Femur (tissue), 1 donor: ENCODE results near the gene GPR3.

Experiments
- DNase-seq: peaks from one replicate; pipeline ENCODE4 v3.0.0-alpha.2; 2017

The GPR3 gene

GRCh38 chr1:27358928-27359313, 33.5 kb upstream of the GPR3 start:
- DNase-seq = no peak

GRCh38 chr1:27359822-27360158, 32.6 kb upstream of the GPR3 start:
- no peak for DNase-seq

DNA sequence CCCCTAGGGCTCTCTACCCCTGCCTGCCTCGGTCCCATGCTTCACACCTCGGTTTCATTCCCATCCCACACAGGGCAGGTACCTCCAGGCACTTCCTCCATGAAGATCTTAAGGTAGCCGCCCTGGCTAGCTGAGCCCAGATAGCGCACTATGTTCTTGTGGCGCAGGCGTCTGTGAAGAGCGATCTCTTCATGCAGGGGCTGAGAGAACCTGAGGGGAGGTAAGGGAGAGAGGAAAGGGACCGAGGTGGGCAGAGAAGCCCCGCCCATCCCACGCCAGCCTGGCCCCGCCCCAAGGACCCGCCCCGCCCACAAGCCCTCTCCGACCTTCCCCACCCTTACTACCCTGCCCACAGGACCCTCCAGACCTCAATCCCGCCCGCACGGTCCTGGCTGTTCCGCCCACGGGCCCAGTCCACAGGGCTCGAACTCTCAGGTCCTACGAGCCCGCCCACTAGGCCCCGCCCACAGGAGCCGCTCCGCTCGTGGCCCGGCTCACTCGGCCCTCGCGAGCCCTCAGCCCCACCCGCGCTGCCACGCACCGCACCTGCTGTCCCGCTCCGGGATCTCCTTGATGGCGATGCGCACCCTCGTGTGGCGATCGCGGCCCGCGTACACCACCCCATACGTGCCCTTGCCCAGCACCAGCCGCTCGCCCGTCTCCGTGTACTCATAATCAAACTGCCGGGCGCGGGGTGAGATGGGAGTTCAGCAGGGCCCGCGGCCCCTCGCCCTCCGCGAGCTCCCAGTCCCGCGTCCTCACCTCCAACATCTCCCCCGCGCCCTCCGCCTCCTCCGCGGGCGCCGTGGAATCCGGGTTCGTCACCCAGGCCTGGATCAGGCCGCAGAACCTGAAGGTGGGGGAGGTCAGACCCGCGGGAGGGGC, 32.0 kb upstream of the GPR3 start:
- no peak for DNase-seq

DNA sequence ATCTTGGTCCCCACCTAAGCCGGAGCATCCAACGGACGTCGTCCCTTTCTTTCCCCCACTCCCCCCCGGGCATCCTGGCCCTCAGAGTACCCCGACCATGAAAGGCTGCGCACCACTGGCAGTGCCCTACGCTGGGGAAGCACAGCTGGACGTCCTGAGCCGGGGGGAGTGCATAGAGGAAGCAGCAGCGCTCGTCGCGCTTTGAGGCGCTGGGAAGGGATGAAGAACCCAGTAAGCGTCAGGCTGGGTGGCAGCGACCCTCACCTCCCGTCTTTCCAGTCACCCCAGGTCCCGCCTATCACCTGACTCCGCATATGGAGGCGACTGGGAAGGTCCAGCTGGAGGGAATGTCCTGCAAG, 31.4 kb upstream of the GPR3 start:
- no peak for DNase-seq

GRCh38 chr1:27361553-27361952, 30.9 kb upstream of the GPR3 start:
- no peak for DNase-seq

GRCh38 chr1:27363766-27364695, 28.4 kb upstream of the GPR3 start:
- no peak for DNase-seq

GRCh38 chr1:27364696-27365371, 27.6 kb upstream of the GPR3 start:
- no peak for DNase-seq

DNA sequence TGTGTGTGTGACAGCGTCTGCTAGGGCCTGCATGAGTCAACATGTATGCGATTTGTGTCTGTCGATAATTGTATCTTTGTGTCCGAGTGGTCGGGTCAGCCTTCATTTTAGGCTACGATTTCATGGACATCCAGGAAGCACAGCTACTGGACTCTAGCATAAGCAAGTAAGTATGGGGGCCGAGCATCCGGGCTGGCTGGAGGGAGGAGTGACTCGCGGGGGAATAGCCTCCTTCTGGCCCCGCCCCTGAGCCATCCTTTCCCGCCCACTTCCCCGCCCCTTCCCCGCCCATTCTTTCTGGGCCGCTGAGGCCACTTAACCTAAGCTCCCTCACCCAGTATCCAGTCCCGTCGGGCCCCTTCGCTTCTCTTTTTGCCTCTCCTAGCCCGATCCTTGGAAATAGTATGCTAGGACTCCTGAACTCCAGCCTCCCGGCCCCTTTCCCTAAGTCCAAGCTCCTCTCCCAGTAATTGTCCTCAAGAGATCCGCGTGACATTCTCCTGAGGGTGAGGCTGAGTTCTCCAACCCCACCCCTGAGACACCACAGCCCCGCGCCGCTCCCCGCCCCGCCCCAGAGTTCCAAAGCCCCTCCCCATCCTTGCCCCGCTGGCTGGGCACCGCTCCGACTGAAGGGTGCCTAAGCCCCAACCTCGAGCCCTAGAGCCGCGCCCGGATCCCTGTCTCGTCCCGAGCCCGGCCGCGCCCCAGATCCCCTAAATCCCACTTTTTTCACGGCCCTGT, 26.9 kb upstream of the GPR3 start:
- peak; percentile 95 for DNase-seq

DNA sequence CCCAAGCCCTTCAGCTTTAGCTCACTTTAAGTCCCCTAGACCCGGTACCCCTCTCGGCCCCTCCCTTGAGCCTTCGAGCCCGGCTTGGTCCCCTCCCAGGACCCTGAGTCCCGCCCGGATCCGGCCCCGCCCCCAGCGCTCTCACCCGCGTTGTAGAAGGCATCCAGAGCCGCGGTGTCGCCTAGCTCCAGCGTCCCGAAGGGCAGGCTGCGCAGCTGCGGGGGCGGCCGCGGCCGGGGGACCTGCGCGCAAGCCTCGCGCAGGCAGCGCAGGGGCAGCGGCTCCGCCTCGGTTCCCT, 26.4 kb upstream of the GPR3 start:
- peak; percentile 88 for DNase-seq

- DNase-seq = peak; percentile 87
These were observed 25.8 kb upstream of the GPR3 start, which contains the start of gene MAP3K6 for GRCh38 chr1:27366411-27367159. Gene MAP3K6 (minus strand): TSS chr1:27366961. CDS start chr1:27366597, 364 bp downstream.

DNA sequence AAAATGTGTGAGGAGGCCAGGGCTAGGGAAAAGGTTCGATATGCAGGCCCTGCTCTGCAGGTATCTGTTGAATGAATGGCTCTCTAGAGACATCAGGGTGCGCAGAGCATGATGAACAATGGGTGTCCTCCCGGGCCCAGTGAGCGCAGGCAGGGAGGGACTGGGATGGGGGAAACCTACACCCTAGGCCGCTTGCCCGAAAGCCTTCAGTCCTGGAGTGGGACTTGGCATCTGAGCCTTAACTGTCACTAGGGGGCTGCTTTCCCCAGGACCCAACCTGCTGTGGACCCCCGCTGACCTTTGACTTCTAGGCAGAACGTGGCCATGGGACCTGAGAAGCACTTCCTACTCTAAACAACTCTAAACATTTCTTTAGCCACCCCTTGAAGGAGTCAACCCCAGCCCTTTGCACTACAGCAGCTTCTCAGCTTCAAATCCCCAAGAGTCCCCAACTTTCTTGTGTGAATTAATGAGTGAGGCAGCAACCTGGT, 25.2 kb upstream of the GPR3 start:
- DNase-seq = no peak

DNA sequence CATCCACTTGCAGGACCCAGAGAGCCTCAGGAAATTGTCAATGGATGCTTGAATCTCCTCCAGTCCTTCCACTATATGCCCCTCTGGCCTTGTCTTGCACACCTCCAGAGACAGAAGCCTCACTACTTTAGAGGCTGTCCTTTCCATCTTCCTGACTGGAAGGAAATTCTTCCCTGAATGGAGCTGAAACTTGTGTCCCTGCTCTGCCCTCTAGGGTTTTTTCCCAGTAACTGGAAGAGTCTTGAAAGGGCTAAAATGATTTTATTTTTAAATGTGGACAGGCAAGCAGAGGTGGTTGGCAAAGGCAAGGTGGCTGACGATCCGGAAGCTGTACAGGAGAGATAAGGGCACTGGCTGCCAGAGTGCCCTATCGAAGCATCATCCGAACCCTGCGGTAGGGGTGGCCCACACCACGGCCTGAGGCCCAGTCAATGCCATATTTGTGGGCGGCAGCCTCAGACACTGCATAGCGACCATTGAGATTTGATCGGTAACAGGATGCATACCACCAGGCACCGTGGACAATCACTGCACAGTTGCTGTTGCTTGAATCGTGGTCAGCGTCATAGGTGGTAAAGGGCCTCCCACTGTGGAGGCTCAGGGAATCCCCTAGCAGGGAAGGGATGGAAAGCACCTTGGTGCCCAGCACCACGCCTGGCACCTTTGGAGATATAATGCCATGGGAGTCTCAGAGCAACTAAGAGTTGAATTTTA, 23.4 kb upstream of the GPR3 start:
- no peak for DNase-seq

- DNase-seq = no peak
These were observed 20.2 kb upstream of the GPR3 start for GRCh38 chr1:27372022-27372807.

GRCh38 chr1:27372808-27373690, 19.4 kb upstream of the GPR3 start:
- DNase-seq = no peak

- no peak for DNase-seq
These were observed 17.9 kb upstream of the GPR3 start, which contains the start of gene FCN3 for GRCh38 chr1:27374362-27375086. Gene FCN3 (minus strand): TSS chr1:27374824. CDS start chr1:27374818, 6 bp downstream.

DNA sequence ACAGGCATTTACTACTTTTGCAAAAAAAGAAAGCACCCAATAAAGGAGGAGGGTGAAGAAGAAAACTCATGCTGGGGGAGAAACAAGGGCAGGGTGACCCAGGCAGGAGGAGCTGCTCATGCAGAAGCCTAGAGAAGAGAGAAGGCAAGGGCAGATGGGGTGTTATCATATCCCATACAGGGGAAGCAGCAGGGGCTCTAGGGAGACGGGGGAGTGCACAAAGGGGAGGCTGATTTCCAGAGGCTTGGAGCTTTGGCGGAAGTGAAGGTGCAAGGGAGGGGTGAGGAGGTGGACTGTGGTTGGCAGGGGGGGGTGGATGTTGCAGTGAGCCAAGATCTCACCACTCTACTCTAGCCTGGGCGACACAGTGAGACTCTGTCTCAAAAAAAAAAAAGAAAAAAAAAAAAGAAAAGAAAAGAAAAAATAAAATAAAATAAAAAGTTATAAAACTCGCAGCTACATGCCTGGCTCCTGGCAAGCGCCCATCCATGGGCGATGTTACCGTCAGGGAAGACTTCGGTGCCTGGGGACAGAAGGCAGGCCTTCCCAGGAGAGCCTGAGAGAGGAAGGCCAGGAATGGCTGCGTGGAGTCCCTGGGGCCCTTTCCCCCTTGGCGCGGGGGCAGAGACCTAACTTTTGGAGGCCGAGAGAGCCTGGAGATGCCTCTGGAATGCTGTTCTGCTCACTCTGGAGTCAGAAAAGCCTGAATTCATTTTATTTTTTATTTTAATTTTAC, 14.5 kb upstream of the GPR3 start:
- no peak for DNase-seq

GRCh38 chr1:27379564-27380122, 12.8 kb upstream of the GPR3 start:
- DNase-seq = no peak
